Activated naive CD8-positive, alpha-beta T cell treated with anti-CD3 and anti-CD28 coated beads, Interleukin-2, amount 50 U/mL, for 24 hours (primary cell): ENCODE measurements around the gene MRPL43.
"Not testable (repeated sequence)": the region's sequence is repeated elsewhere in the genome, so short reads cannot be mapped to it uniquely, and the experiment has no call there.

Experiments used
- ATAC-seq: fragments of 150-1000 bp; cut with Tn5 transposase; one replicate; pipeline ENCODE4 v1.10.0; 2021
- DNase-seq: peaks from one replicate; pipeline ENCODE4 v3.0.0; 2021
- H3K27ac Mint-ChIP-seq: one replicate; pipeline ENCODE4 v1.8.0; 2021; ENCODE audit warnings: mild to moderate bottlenecking, mixed read lengths
- H3K27me3 Mint-ChIP-seq: one replicate; pipeline ENCODE4 v1.8.0; 2021; ENCODE audit warnings: mixed read lengths
- H3K36me3 Mint-ChIP-seq: one replicate; pipeline ENCODE4 v1.8.0; 2021; ENCODE audit warnings: low read depth, mixed read lengths
- H3K4me1 Mint-ChIP-seq: one replicate; pipeline ENCODE4 v1.8.0; 2021; ENCODE audit warnings: mixed read lengths
- H3K4me3 Mint-ChIP-seq: one replicate; pipeline ENCODE4 v1.8.0; 2021; ENCODE audit warnings: mild to moderate bottlenecking, moderate library complexity, mixed read lengths
- H3K9me3 Mint-ChIP-seq: one replicate; pipeline ENCODE4 v1.8.0; 2021; ENCODE audit warnings: mixed read lengths

MRPL43 gene

DNA sequence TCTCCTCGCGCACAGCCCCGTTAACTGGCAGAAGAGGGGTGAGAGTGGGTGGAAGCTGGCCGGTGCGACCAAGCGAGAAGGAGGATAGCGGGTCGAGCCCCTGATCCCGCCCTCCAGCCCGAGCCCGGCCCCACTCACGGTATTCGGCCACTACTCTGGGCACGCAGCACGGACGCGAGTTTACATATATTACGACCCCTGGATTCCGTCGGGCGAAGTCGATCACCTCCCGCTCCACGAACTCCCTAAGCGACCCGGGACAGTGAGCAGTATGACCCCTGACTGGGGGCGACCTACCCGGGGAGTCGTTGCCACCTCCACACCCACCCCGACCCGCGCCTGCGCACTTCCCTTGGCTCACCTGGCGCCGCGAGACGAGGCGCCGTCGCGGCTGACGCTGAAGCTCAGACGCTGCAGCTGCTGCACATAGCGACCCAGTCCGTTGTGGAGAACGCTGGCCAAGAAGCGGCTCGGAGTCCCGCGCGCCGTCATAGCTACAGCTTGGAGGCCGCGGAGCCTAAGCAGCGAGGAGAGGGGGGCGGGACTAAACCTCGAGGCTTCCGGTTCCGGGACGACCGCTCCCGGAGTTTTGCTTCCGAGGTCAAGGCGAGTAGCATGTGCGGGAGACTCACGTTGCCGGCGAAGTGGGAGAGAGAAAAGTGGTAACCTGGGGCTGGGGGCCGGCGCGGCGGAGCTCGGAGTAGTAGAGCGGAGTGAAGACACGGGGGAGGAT, at the start of gene MRPL43, which contains the start of gene TWNK:
Gene MRPL43 (minus strand): TSS at position 546 of the 733 bp plus-strand sequence. CDS start 54 bp downstream, at position 492.
Gene TWNK (plus strand): TSS at position 592 of the 733 bp plus-strand sequence. CDS start 668 bp downstream, outside the sequence.
- Mint-ChIP-seq H3K4me1 (peaks cover 44% of the 10 kb centered on the region), H3K4me3 (peak within 1 kb of the TSS; percentile 98), H3K9me3 (no peaks in the 10 kb centered on the region), H3K27me3 (no peaks in the 10 kb centered on the region), H3K36me3 (peaks cover 31% of the 10 kb centered on the region), H3K27ac (peak within 1 kb of the TSS; percentile 96)
- DNase-seq (peak; percentile 88), ATAC-seq (peak; percentile 93)

DNA sequence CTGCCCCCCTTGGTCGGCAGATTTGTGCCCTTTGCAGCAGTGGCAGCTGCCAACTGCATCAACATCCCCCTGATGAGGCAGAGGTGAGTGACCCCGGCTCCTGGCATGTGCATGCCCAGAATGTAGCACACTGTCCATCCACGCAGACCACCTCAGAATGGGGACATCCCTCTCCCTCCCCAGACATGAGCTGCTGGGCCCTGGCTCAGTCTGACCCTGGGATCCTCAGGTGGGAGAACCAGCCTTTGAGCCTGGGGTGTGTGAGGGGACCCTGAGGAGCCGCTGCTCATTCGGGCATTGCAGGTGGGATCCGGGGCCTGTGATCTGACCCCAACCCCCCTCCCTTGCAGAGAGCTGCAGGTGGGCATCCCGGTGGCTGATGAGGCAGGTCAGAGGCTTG, 49.4 kb upstream of the MRPL43 start:
- ATAC-seq (no peak), DNase-seq (no peak)
- Mint-ChIP-seq H3K9me3 (no peaks in the 10 kb centered on the region), H3K36me3 (peaks cover 4% of the 10 kb centered on the region), H3K27ac (no peak overlapping the region), H3K27me3 (no peaks in the 10 kb centered on the region), H3K4me3 (no peak overlapping the region), H3K4me1 (peaks cover 26% of the 10 kb centered on the region)

- peaks cover 4% of the 10 kb centered on the region for H3K36me3 Mint-ChIP-seq
- H3K4me1 Mint-ChIP-seq = peaks cover 26% of the 10 kb centered on the region
- H3K27ac Mint-ChIP-seq = no peak overlapping the region
- ATAC-seq (no peak), DNase-seq (no peak)
- H3K9me3 Mint-ChIP-seq = no peaks in the 10 kb centered on the region
- no peaks in the 10 kb centered on the region for H3K27me3 Mint-ChIP-seq
- H3K4me3 Mint-ChIP-seq = no peak overlapping the region
Measured at GRCh38 chr10:101035916-101036702, 48.8 kb upstream of the MRPL43 start.

DNA sequence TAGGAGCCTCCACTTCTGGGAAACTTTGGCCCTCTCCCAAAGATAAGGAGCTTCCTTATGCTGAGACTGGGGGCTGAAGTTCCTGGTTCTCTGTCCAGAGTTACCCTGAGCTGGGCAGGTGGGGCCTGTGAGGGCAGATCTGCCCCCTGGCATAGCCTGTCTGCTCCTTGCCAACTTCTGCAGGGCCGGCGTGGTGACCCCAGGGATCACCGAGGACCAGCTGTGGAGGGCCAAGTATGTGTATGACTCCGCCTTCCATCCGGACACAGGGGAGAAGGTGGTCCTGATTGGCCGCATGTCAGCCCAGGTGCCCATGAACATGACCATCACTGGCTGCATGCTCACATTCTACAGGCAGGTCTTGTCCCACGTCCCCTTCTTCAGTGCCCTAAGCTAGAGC, 48.0 kb upstream of the MRPL43 start:
- Mint-ChIP-seq H3K4me1 (peaks cover 27% of the 10 kb centered on the region), H3K4me3 (no peak overlapping the region), H3K36me3 (peaks cover 4% of the 10 kb centered on the region), H3K9me3 (no peaks in the 10 kb centered on the region), H3K27ac (no peak overlapping the region), H3K27me3 (no peaks in the 10 kb centered on the region)
- DNase-seq = no peak
- no peak for ATAC-seq

- H3K27ac Mint-ChIP-seq = not testable (repeated sequence)
Measured at GRCh38 chr10:101034404-101034803, 47.1 kb upstream of the MRPL43 start.

DNA sequence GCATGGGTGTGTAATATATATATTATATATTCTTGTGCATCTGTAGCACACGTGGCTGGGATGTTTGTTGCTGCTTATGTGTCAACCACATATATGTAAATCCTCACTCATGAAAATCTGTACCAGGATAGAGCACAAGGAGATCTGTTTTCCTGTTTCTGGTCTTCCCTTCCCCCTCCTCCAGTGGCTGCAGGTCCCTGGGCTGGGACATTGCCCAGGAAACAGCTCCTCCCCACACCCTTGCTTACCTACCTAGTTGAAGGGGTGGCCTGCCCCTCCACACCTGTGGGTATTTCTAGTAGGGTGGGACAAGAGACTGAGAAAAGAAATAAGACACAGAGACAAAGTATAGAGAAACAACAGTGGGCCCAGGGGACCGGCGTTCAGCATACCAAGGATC, 46.0 kb upstream of the MRPL43 start:
- peaks cover 27% of the 10 kb centered on the region for H3K4me1 Mint-ChIP-seq
- DNase-seq (no peak), ATAC-seq (no peak)
- H3K36me3 Mint-ChIP-seq = peaks cover 4% of the 10 kb centered on the region
- no peaks in the 10 kb centered on the region for H3K9me3 Mint-ChIP-seq
- peak overlapping the region; percentile 83 for H3K4me3 Mint-ChIP-seq
- no peaks in the 10 kb centered on the region for H3K27me3 Mint-ChIP-seq
- peak overlapping the region; percentile 93 for H3K27ac Mint-ChIP-seq

More at GRCh38 chr10:101034404-101034803, 47.1 kb upstream of the MRPL43 start:
- H3K9me3 Mint-ChIP-seq, H3K27me3 Mint-ChIP-seq, ATAC-seq, H3K4me3 Mint-ChIP-seq, DNase-seq, H3K36me3 Mint-ChIP-seq: not testable (repeated sequence)
- peaks cover 27% of the 10 kb centered on the region for H3K4me1 Mint-ChIP-seq

GRCh38 chr10:101032637-101033224, 45.4 kb upstream of the MRPL43 start:
- Mint-ChIP-seq H3K9me3 (no peaks in the 10 kb centered on the region), H3K27ac (peak overlapping the region; percentile 93), H3K36me3 (peaks cover 2% of the 10 kb centered on the region), H3K27me3 (no peaks in the 10 kb centered on the region), H3K4me1 (peaks cover 27% of the 10 kb centered on the region), H3K4me3 (peak overlapping the region; percentile 83)
- ATAC-seq (peak; percentile 78), DNase-seq (peak; percentile 66)

- Mint-ChIP-seq H3K9me3 (no peaks in the 10 kb centered on the region), H3K36me3 (peaks cover 2% of the 10 kb centered on the region), H3K4me1 (peaks cover 27% of the 10 kb centered on the region), H3K27ac (peak overlapping the region; percentile 93), H3K27me3 (no peaks in the 10 kb centered on the region), H3K4me3 (peak overlapping the region; percentile 83)
- ATAC-seq (peak; percentile 44), DNase-seq (peak; percentile 76)
Measured at GRCh38 chr10:101031796-101032636, 44.7 kb upstream of the MRPL43 start.

DNA sequence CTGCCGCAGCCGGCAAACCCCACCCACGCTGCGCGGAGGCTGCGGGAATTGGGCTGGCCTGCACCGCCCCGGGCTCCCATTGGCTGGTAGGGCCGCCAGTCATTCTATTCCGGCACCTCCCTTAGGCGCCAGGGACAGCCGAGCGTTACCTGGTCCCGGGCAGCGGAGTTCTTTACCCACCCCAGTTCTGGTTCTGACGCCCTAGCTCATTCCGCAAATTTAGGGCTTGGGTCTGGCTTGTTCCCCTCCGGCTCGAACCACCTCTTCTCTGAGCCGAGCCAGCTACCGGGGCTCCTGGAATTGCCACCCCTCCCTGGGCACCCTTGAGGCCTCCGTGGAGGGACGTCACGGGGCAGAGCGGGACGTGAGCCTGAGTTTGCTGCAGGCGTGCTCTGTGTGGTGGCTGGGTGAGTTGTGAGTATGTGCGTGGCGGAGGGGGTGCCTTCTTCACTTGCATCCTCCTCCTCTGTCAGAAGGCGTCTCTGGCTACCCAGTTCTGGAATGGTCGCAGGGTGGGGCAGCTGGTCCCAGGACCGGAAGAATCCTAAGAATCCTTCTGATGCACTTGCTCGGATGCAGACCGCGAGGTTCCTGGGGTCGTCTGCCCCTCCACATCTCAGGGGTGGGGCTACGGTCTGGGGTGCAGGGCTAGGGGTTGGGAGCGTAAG, 44.0 kb upstream of the MRPL43 start, which contains the start of the genes PDZD7 and SFXN3:
Gene PDZD7 (minus strand): TSS at position 2 of the 668 bp plus-strand sequence. CDS start 910 bp downstream, outside the sequence.
Gene SFXN3 (plus strand): TSS at position 107 of the 668 bp plus-strand sequence. CDS start 3,461 bp downstream, outside the sequence.
- peaks cover 2% of the 10 kb centered on the region for H3K36me3 Mint-ChIP-seq
- H3K4me3 Mint-ChIP-seq = peak within 1 kb of the TSS; percentile 83
- DNase-seq (peak; percentile 98), ATAC-seq (peak; percentile 71)
- no peaks in the 10 kb centered on the region for H3K27me3 Mint-ChIP-seq
- no peaks in the 10 kb centered on the region for H3K9me3 Mint-ChIP-seq
- peaks cover 27% of the 10 kb centered on the region for H3K4me1 Mint-ChIP-seq
- peak within 1 kb of the TSS; percentile 93 for H3K27ac Mint-ChIP-seq

DNA sequence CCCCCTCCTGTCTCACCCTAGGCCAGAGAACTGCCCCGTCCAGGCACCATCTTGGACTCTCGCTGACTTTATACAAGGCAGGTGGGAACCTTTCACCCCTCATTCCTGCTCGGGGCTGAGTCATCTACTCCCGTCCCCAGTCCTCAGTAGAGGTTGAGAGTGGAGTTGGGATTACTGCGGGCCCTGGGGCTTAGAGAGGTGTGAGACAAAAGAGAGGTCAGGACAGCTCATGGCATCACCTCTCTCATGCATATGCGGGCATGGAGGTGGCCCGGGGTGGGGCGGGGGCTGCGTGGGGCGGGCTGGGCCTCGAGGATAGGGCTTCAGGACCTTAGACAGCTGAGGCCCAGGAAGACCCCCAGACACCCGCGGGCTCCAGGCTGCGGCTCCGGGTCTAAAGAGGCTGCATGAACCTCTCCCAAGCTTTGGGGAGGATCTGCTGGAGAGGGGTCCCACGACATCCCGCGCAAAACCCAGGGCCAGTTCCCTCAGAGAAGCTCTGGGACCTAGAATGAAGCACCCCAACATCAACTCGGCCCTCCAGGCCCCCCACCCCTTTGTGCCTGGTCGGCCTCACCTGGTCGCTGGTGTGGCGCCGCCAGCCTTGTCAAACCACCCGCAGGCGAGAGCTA, 43.3 kb upstream of the MRPL43 start:
- Mint-ChIP-seq H3K27ac (peak overlapping the region; percentile 93), H3K4me3 (peak overlapping the region; percentile 83), H3K9me3 (no peaks in the 10 kb centered on the region), H3K36me3 (no peaks in the 10 kb centered on the region), H3K4me1 (peaks cover 27% of the 10 kb centered on the region), H3K27me3 (no peaks in the 10 kb centered on the region)
- no peak for ATAC-seq
- no peak for DNase-seq

DNA sequence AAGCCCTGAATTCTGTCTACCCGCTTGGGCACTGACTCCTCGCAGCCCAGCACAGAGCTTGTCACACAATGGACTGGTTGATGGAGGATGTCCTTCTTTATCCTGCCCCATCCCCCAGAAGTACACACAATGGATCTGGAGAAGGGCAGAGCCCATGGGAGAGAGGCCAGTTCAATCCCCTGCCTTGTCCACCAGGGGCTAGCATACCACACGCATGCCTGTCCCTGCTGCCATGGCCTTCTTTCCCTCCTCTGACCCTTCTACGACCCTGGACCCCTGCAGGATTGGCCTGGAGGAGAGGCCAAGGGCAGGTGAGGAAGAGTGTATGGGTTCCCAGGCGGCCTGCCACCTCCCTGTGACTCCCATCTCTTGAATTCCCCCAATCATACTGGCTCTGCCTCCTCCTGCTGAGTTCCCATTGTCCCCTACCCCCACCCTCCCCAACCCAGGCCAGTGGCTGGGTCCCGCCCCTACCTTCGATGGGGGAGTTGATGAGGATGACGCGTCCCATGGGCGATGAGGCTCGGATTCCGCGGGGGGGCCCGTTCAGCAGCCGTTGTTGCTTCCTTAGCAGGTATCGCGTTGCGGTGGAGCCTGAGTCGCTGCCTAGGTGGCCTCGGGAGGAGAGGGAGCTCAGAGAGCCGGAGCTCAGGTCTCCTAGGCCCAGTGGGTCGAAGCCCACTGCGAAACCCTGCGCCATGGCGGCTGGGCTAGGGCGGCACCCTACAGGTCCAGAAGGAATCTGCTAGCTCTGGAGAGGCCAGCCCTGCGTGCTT, 42.4 kb upstream of the MRPL43 start:
- H3K4me1 Mint-ChIP-seq = peaks cover 27% of the 10 kb centered on the region
- no peaks in the 10 kb centered on the region for H3K27me3 Mint-ChIP-seq
- no peak overlapping the region for H3K27ac Mint-ChIP-seq
- ATAC-seq (no peak), DNase-seq (no peak)
- H3K9me3 Mint-ChIP-seq = no peaks in the 10 kb centered on the region
- no peak overlapping the region for H3K4me3 Mint-ChIP-seq
- no peaks in the 10 kb centered on the region for H3K36me3 Mint-ChIP-seq

DNA sequence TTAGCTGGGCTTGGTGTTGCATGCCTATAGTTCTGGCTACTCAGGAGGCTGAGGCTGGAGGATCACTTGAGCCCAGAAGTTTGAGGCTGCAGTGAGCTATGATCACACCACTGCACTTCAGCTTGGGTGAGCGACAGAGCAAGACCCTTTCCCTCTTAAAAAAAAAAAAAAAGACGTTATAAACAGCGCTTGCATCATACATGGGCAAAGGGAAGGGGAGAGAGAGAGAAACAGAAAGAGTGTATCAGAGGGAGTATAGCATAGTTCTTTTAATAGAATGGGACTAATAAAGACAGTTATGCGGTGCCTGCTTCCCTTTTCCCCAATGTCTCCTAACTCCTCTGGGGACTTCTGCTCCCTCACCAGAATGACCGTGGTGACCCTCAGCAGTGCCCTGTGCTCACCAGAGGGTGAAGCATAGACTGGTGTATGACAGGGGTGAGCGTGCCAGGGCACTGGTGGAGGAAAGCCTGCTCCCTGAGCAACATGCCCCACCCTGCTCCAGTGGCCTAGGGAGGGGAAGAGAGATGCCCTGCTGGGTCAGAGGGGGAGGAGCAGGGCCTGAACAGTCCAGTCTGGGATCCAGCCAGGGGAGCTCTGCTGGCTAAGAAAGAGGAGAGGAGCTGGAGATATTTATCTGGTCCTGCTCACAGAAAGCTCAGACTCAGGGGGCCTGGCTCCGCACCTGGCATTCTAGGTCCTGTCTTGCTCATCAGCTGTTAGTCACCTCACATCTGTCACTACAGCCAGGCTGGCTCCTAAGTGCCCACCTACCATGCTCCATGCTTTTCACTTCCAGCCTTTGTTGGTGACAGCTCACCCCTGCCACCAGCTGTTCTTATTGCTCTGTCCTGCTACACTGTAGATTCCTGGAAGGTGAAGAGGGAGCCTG, 41.4 kb upstream of the MRPL43 start:
- Mint-ChIP-seq H3K36me3 (no peaks in the 10 kb centered on the region), H3K9me3 (no peaks in the 10 kb centered on the region), H3K27me3 (no peaks in the 10 kb centered on the region), H3K27ac (no peak overlapping the region), H3K4me1 (peaks cover 24% of the 10 kb centered on the region), H3K4me3 (no peak overlapping the region)
- ATAC-seq = no peak
- no peak for DNase-seq
